C4-2B (cell line): ENCODE data around the gene MAP1B.

Source experiments
- H3K27ac ChIP-seq: fragments of 450-650 bp; 2 replicates; pipeline ENCODE4 v1.5.1; 2017
- ZFX ChIP-seq: fragments of 450-650 bp; IDR thresholded peaks from 2 replicates; pipeline ENCODE4 v1.6.1; 2017
- TF ChIP-seq, protein P1 (sequence below): fragments of 450-650 bp; conservative IDR thresholded peaks from 2 replicates; pipeline ENCODE4 v1.5.1; 2017; ENCODE audit warnings: mild to moderate bottlenecking

The MAP1B gene

GRCh38 chr5:72184408-72184807 is 77.1 kb downstream of the MAP1B start:
- TF ChIP-seq, protein P1, sequence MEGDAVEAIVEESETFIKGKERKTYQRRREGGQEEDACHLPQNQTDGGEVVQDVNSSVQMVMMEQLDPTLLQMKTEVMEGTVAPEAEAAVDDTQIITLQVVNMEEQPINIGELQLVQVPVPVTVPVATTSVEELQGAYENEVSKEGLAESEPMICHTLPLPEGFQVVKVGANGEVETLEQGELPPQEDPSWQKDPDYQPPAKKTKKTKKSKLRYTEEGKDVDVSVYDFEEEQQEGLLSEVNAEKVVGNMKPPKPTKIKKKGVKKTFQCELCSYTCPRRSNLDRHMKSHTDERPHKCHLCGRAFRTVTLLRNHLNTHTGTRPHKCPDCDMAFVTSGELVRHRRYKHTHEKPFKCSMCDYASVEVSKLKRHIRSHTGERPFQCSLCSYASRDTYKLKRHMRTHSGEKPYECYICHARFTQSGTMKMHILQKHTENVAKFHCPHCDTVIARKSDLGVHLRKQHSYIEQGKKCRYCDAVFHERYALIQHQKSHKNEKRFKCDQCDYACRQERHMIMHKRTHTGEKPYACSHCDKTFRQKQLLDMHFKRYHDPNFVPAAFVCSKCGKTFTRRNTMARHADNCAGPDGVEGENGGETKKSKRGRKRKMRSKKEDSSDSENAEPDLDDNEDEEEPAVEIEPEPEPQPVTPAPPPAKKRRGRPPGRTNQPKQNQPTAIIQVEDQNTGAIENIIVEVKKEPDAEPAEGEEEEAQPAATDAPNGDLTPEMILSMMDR: no peak
- no peak for TF ChIP-seq ZFX
- H3K27ac ChIP-seq: no peak overlapping the region

DNA sequence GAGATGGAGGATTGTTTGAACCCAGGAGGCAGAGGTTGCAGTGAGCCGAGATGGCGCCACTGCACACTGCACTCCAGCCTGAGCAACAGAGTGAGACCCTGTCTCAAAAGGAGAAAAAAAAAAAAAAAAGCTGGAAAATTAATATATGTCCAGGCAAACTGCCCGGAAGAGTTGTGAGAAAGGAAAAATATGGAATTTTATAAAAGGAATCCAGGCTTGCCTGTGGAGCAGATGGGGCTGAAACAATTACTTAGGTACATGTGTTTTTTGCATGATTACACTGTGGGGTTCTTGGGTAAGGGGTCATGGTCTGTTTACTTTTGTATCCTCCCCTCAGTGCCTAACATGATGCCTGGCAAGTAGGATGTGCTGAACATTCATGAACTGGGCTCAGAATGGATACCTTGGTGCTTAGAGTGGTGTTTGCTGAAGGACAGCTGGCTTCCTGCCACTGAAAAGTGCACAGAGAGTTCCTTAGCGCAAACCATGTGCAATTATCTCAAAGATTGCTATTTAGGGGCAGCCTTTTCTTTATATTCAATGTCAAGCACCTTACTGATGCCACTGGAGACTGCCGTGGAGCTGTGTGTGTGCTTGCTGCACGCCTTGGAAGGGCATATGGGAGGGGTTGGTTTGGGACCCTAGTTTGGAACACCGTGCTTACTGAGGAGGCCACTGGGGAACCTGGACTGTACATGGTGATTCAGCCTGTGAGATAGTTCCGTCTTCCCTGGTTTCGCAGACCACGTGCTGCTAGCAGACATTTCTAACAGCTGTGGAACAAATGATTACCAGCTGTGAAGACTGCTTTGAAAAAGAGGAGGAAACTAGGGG is 78.4 kb downstream of the MAP1B start:
- TF ChIP-seq ZFX: no peak
- TF ChIP-seq, protein P1: no peak
- H3K27ac ChIP-seq: peak overlapping the region; percentile 36

DNA sequence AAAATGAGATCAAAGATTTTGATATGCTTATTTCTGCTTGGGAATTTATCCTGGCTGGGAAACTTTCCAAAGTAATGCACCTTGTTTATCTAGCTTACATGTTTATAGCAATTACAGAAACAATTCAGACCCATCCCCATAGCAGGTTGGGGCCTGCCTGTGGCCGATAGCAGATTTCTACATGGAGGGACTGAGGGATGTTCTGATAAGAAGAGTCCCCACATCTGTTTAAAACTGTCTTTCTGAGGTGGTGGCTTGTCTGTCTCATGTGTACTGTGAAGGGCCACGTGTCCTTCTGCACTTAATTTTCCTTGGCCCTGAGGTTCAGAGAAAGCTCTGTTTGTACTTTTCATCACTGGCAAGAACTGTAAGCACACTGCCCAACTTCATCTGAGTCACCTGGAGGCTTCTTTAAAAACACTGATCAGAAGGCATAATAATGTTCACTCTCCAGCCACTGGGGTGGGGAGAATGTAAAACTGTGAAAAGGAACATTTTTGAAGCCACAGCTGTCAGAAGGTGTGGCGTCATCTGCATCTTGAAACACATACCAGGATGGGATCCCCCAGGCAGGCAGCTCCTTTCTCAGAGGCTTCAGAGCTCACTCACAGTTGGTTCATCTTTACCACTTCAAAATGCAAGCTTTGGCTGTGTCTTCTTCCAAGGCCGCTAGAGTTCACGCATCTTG is 80.3 kb downstream of the MAP1B start:
- TF ChIP-seq, protein P1: no peak
- no peak for TF ChIP-seq ZFX

GRCh38 chr5:72188166-72188565 is 80.9 kb downstream of the MAP1B start:
- peak overlapping the region; percentile 42; the same call in 1 of the 2 replicates for H3K27ac ChIP-seq
- no peak for TF ChIP-seq ZFX
- TF ChIP-seq, protein P1: no peak

More for the DNA sequence above, 80.3 kb downstream of the MAP1B start:
- H3K27ac ChIP-seq: peak overlapping the region; percentile 42; the same call in 1 of the 2 replicates

DNA sequence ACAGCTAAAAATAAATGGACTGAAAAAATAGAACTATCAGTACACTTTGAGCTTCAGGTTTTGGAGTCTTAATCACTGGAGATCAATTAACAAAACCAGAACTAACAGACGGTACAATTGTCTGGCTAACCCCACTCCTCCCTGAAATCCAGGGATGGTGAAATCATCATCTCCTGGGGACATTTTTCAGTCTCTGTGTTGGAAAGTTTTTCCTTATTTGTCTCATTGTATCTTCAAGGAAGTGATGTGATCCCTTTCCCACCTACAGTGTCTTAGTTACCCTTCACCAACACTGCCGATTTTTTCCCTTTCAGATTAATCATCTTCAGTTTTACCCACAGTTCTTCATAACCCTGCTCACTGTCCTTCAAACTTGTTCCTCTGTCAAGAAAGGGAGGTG is 81.9 kb downstream of the MAP1B start:
- TF ChIP-seq, protein P1: no peak
- TF ChIP-seq ZFX: no peak
- no peak overlapping the region for H3K27ac ChIP-seq

DNA sequence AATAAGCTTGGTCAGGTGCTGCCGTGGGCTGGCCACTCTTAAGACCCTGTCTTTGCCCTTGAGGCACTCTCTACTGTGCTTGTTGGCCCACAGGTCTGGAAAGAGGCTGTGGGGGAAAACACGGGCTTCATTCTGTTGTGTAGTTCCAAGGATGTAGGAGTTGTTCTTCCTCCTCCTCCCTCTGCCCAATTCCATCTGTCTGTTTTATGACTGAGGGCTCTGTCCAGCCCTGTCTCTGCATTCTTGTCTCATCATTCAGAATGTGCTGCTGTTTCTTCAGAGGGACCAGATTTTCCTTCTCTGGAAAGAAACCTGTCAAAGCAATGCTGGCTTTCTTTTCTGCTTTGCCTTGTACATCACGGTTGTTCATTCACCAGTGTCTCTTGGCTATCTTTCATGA is 84.1 kb downstream of the MAP1B start:
- TF ChIP-seq, protein P1: no peak
- TF ChIP-seq ZFX: no peak
- H3K27ac ChIP-seq: no peak overlapping the region

- TF ChIP-seq, protein P1: no peak
- no peak for TF ChIP-seq ZFX
- no peak overlapping the region for H3K27ac ChIP-seq
Measured at GRCh38 chr5:72194846-72195245, 87.6 kb downstream of the MAP1B start.
